CD4-positive, alpha-beta T cell treated with Interleukin-12 subunit alpha and Interleukin-12 subunit beta, for 1 hour (primary cell): Measurements from ENCODE around the gene SNX14.

Experiments used
- DNase-seq: peaks from one replicate; pipeline ENCODE4 v3.0.0-alpha.2; 2020

The SNX14 gene

GRCh38 chr6:85463621-85464259 lies 129.9 kb downstream of the SNX14 start:
- no peak for DNase-seq

DNA sequence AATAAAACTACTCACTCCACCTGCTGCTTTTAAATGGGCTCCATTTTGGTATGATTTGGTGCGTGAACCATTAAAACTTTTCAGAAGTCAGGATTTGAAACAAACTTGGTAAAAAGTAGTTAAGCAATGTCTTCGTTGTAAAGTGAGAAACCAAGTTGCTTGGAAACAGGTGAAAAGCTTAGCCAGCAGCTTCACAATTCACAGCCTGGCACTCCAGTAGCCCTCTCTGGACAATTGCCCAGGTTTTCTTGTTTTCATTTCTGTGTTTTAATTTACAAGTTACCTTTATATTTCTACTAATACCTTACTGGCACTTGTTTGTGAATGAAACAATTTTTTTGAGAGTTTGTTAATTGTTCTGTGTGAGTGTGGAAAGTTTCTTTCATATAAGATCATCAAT lies 131.0 kb downstream of the SNX14 start:
- DNase-seq, result no peak

DNA sequence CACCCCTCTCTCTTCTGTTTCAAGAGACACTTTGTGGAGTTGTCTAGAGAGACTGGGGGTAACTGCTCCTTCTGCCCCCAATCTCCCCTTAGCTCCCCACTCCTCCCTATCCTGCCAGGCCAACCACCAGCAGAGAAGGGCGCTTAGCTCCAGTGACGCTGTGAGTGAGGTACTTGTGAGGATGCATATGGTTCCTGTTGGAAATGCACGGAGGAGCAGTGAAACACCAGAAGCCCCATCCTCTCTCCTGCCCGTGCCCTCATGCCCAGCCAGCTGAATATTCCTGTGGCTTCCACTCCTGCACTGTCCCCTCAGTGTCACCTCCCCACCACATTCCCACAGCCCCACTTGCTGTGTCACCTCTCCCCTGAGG lies 131.9 kb downstream of the SNX14 start:
- no peak for DNase-seq

DNA sequence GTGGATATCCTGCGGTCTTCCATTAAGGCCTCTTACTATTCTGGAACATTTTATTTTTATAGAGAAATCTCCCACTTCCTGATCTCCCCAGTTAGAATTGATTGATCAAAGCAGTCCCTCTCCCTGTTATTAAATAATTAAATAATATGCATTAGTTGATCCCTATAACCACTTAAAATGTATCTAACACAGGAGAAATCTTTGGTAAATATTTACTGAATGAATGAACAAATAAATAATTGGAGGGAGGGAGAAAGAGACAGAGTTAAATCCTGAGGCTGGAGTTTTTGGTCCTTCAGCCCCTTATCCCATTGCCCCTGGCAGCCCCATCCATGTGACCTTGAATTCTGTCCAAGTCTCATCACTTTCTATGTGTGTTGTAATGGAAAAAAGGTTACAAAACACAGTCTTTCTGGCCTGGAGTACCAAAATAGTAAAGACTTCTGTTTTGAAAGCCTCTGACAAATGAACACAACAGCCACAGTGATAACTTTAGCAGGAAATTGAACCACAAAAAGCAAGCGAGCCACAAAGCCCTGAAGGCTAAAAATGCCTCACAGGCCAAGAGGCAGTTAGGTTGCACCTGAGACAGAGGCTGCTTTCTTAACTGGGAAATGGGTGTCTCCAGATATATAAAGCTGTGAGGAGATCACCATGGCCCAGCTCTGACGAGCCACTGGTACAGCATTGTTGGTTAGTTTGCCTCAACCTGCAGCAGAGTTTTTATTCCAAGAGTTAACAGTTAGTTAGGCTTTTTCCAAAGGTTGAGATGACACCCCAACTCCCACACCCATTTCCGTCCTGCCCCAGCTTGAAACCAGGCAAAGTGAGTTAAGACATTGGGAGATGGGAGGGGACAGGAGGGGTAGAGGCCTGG lies 132.5 kb downstream of the SNX14 start:
- DNase-seq, result peak; percentile 40

DNA sequence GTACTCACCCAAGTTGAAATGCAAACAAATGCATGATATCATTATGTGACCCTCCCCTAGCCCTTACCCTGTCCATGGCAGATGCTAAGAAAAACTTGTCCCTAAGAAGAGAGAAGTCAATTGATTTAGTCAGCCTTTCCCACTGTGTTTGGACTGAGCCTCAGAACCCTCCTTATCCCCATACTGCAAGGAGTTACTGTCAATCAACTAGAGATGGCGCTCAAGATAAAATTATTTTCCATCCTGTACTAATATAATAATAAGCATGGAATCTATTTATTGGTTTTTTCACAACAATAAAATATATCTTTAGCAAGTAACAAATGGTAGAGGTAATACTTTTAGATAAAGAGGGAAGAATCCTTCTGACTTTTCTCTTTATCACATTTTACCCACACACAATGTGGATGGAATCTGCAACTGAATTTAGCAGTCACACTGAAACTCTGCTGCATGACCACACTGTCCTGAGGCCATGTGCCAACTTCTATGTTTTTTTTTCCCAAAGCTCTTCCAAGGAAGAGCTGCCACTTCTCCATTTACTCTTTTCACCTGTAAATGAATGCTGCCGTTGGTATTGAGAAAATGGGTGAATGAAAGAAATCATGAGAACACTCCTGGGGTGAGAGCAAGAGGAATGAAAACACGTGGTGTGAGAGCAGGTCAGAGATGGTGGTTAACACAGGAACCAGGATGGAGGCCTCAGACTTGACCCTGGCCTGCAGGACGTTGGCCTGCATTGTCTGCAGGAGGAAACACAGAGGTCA lies 133.3 kb downstream of the SNX14 start:
- no peak for DNase-seq

GRCh38 chr6:85459224-85459901 lies 134.3 kb downstream of the SNX14 start:
- DNase-seq, result no peak

DNA sequence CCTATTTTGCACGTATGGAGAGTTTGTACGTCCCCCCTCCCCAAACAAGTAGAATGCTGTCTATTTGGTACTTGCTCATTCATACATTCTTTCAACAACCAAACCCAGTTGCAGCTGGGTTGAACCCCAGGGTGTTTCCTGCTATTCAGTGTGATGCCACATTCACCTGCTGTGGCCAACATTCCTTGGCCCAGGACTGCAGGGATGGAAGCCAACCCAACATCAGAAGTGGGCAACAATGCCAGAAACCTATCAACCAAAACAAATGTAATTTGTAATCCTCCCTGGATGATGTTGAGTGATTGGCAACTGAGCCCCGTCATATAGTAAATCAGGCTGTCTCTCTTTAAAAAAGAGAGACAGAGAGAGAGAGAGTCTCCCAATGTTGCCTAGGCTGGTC lies 134.9 kb downstream of the SNX14 start:
- DNase-seq, result no peak

DNA sequence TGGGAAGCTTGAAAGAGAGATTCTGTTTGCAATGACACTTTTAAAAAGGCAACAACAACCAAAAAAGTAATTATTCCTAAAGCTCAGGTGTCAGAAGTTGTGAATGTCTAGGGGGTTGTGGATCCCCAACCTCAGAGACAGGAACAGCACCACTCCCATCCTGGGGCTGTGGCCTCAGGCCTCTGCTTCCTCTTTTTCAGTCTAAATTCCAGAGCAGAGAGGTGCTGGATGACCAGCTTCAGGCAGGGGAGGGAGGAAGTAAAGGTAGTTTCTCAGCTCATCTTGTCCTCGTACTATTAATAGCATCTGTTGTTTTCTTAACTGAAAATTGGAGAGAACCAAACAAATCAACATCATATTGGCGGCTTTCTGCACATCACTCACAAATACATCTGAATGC lies 135.5 kb downstream of the SNX14 start:
- no peak for DNase-seq

GRCh38 chr6:85456782-85457181 lies 136.9 kb downstream of the SNX14 start:
- no peak for DNase-seq
